ENCODE data around the gene TSHZ2. TPM values are rescaled to one million over a fixed set of nuclear protein-coding genes. Genes with fewer than 3 reads are reported as not detected.

Gene TSHZ2
- total RNA-seq, 6 experiments from 2014 or later: not detected

DNA sequence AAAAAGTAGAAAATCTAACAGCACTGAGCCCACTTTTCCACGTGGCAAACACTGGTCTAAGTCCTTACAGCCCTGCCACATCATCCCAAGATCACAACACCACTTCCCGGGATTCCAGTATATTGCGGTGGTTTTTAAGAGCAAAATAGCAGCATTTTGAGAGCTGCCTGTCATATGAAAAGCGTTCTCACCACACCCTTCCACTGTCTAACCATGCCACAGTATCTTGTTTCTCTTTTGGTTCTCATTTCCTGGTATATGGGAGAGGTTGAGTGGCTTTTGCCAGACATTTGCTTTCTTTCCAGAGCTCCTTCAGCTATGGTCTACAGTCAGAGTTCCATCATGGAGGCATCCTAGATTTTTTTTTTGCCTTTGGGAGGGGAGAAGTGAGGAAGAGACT, 243.0 kb downstream of the TSHZ2 start:
- DNase-seq: no peak
- TF ChIP-seq CTCF (IDR thresholded peaks at IDR 0.05): no peak
- Mint-ChIP-seq H3K4me1 (ENCODE audit: low read depth) (no peaks in the 10 kb centered on the region), H3K36me3 (ENCODE audit: low read depth) (no peaks in the 10 kb centered on the region), H3K9me3 (peaks cover 21% of the 10 kb centered on the region), H3K4me3 (no peak overlapping the region), H3K27me3 (ENCODE audit: insufficient read depth) (no peaks in the 10 kb centered on the region; the same call in 1 of the 2 replicates), H3K27ac (no peak overlapping the region)

- Mint-ChIP-seq H3K36me3 (ENCODE audit: low read depth) (no peaks in the 10 kb centered on the region), H3K4me1 (ENCODE audit: low read depth) (no peaks in the 10 kb centered on the region), H3K9me3 (peaks cover 19% of the 10 kb centered on the region), H3K27me3 (ENCODE audit: insufficient read depth) (no peaks in the 10 kb centered on the region; the same call in 1 of the 2 replicates), H3K27ac (no peak overlapping the region), H3K4me3 (no peak overlapping the region)
- no peak for TF ChIP-seq CTCF (IDR thresholded peaks at IDR 0.05)
- DNase-seq: no peak
Measured at GRCh38 chr20:53216478-53216855, 244.3 kb downstream of the TSHZ2 start.

GRCh38 chr20:53216856-53217576, 244.9 kb downstream of the TSHZ2 start:
- H3K4me1 Mint-ChIP-seq (ENCODE audit: low read depth): no peaks in the 10 kb centered on the region
- H3K27me3 Mint-ChIP-seq (ENCODE audit: insufficient read depth): no peaks in the 10 kb centered on the region; the same call in 1 of the 2 replicates
- H3K4me3 Mint-ChIP-seq: no peak overlapping the region
- no peak overlapping the region for H3K27ac Mint-ChIP-seq
- peak; percentile 72 for TF ChIP-seq CTCF (IDR thresholded peaks at IDR 0.05)
- DNase-seq: no peak
- peaks cover 20% of the 10 kb centered on the region for H3K9me3 Mint-ChIP-seq
- no peaks in the 10 kb centered on the region for H3K36me3 Mint-ChIP-seq (ENCODE audit: low read depth)

DNA sequence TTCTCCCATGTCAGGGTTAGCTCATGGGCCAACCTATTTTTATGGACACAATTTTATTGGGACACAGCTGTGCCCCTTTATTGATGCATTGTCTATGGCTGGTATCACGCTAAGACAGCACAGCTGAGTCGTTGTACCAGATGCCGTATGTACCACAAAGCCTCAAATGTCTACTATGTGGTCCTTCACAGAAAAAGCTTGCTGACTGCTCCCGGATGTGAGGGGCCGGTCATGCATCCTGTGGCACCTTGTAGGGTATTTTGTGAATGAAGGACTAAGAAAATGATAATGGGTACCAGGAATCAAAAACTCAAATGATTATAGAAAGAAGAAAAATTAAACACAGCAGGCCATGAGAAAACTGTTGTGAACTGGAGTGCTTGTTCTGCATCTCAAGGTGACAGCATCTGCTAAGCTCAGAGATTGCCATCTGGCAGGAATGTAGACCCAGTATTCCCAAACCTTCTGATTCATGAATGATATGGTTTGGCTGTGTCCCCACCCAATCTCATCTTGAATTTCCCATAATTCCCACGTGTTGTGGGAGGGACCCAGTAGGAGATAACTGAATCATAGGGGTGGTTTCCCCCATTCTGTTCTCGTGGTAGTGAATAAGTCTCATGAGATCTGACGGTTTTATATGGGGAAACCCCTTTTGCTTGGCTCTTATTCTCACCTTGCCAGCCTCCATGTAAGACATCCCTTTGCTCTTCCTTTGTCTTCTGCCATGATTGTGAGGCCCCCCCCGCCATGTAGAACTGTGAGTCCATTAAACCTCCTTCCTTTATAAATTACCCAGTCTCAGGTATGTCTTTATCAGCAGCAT, 248.5 kb downstream of the TSHZ2 start:
- Mint-ChIP-seq H3K27me3 (ENCODE audit: insufficient read depth) (no peaks in the 10 kb centered on the region), H3K27ac (no peak overlapping the region), H3K4me3 (no peak overlapping the region), H3K9me3 (peaks cover 13% of the 10 kb centered on the region), H3K36me3 (ENCODE audit: low read depth) (no peaks in the 10 kb centered on the region), H3K4me1 (ENCODE audit: low read depth) (no peaks in the 10 kb centered on the region)
- TF ChIP-seq CTCF (IDR thresholded peaks at IDR 0.05): no peak
- DNase-seq: no peak

DNA sequence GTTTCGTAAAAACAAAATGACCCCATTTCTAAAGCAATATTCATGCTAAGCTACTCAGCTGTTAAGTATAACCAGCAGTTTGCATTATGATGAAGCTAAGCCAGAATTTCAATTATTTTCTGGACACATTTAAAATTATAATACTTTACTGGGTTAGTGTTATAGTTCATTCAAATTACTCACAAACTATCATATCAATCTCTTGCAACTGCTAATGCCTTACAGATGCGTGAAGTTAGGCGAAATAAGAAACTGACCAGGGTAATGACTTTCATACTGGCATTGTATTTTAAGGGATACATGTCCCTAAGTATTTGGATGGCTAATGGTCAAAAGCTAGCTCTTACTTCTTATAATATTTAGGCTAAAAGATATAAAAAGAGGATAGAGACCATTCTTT, 249.6 kb downstream of the TSHZ2 start:
- H3K36me3 Mint-ChIP-seq (ENCODE audit: low read depth): no peaks in the 10 kb centered on the region
- no peak overlapping the region for H3K27ac Mint-ChIP-seq
- H3K4me3 Mint-ChIP-seq: no peak overlapping the region
- no peak for TF ChIP-seq CTCF (IDR thresholded peaks at IDR 0.05)
- no peak for DNase-seq
- no peaks in the 10 kb centered on the region for H3K4me1 Mint-ChIP-seq (ENCODE audit: low read depth)
- no peaks in the 10 kb centered on the region for H3K27me3 Mint-ChIP-seq (ENCODE audit: insufficient read depth)
- H3K9me3 Mint-ChIP-seq: peaks cover 13% of the 10 kb centered on the region
